GM19455 (cell line): Measurements from ENCODE around the gene OXCT1.
"Not testable (repeated sequence)": the region's sequence is repeated elsewhere in the genome, so short reads cannot be mapped to it uniquely, and the experiment has no call there.

ENCODE experiments used
- ATAC-seq: cut with Tn5 transposase; IDR thresholded peaks from one replicate; pipeline ENCODE4 v1.9.1; 2021; ENCODE audit not compliant: unreplicated experiment

OXCT1 gene

GRCh38 chr5:41728281-41728680, 141.9 kb downstream of the OXCT1 start:
- ATAC-seq, result no peak

- ATAC-seq, result no peak
Observed at GRCh38 chr5:41722359-41722950, 147.8 kb downstream of the OXCT1 start.

GRCh38 chr5:41721516-41721915, 148.7 kb downstream of the OXCT1 start:
- no peak for ATAC-seq

DNA sequence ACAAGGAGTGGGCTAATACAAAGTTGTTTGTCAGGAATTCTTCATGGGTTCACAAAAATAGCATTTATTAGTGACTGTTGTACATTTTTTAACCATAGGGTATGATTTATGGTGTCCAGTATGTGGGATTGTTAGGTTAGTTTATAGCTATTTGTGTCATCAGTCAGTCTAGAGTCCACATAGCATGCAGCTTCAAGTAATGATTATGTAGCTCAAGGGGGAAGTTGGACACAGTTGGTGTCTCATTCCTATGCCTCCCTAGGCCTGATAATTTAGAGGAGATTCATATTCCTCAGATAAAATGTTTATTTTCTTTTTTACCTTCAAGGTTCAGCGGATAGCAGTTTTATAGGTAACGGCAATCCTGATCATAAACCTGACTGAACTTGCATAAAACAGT, 153.8 kb downstream of the OXCT1 start:
- ATAC-seq, result no peak

- ATAC-seq, result not testable (repeated sequence)
Observed at GRCh38 chr5:41714446-41714845, 155.8 kb downstream of the OXCT1 start.

DNA sequence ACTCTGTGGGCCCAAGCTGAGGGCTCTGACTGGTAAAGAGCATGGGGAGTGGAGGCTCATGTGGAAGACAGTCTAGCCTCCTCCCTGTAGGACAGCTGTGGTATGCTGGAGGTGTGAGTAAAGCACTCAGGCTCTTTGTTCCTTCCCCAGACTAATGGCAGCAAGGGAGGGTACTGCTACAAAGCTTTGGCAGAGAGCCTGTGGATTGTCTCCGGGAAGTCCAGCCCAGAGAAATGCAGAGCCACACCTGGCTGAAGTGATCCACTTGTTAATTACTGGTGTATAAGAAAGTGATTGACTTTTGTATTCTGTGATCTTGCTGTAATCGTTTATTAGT, 161.7 kb downstream of the OXCT1 start:
- ATAC-seq, result no peak

DNA sequence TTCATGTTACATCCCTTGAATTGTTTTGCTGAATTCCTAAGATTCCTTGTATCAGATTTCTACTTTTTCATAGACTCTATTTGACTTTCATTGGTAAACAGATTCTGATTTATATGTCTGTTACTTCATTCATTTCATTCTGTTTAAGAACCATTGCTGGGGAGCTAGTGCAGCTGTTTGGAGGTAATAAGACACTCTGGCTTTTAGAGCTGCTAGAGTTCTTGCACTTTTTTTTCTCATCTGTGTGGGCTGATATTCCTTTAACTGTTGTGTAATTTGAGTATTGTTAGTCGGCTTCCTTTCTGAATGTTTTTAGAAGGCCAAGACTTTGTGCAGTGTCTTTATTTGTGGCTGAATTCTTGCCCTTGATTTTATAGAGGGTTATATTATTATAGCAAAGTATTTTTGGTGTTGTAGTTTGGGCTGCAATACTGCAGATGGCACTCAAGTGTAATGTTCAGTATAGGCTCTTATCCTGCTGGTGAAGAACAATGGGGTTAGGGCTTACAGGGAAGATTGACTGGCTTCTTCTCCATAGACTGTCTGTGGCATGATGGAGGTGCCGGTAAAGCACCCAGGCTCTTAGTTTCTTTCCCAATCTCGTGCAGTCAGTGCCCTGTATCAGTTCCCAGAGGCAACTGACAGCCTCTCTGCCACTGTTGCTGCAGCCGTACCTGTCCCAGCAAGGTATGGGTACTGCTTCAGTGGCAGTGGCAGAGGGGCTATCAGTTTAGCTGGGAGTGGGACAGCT, 162.2 kb downstream of the OXCT1 start:
- peak; percentile 86 for ATAC-seq

DNA sequence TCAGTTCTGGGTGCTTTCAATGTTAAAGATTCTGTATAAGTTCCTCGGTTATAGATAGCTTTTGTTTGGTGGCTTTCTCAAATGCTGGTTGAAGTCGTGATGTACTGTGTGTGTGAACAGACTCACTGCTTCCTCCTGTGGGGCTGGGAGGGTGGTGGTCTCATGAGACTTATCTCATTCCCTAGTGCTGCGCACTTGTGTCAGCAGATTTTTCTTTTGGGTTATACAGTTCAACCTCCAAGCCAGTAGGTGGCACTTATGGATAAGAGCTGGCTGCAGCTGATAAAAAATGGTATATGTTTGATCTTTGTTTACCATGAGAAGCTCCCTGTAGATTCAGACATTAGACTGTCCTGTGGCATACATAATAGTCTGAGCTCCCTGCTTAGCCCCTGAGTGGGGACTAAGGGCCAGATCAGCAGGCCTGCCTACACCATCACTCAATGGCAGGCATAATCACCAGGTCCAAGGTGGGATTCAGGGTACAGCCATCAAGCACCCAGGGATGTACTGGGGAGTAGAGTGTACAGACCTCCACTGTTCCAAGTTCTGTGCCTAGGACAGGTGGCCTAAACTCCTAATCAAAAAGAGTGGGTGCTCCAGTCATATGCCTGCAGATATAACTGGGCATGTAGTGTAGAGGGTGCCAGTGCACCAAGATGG, 174.2 kb downstream of the OXCT1 start:
- peak; percentile 86 for ATAC-seq

- no peak for ATAC-seq
Observed at GRCh38 chr5:41686767-41687166, 183.5 kb downstream of the OXCT1 start.

- no peak for ATAC-seq
Observed at GRCh38 chr5:41686191-41686590, 184.0 kb downstream of the OXCT1 start.

GRCh38 chr5:41683181-41683580, 187.0 kb downstream of the OXCT1 start:
- ATAC-seq, result no peak

DNA sequence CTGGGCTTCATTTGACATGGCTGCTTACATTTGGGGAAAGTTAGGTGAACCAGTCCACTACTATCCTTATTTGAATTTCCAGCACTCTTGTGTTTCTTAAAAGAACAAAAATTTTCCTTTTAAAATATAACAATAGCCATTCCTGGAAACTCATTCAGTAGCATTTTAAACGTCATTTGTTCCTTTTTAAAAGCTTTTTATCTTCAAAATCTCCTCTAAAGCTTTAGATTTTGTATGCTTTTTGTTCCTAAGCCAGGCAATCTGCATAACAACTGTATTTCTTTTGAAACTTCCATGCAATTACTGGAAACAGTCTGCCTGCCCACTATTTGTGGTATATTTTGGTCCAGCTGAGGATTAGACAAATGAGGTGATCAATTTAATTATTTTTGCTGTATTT, 187.6 kb downstream of the OXCT1 start:
- ATAC-seq, result no peak

GRCh38 chr5:41681840-41682239, 188.4 kb downstream of the OXCT1 start:
- ATAC-seq, result no peak
